ENCODE results near the gene RASIP1.

Gene RASIP1

DNA sequence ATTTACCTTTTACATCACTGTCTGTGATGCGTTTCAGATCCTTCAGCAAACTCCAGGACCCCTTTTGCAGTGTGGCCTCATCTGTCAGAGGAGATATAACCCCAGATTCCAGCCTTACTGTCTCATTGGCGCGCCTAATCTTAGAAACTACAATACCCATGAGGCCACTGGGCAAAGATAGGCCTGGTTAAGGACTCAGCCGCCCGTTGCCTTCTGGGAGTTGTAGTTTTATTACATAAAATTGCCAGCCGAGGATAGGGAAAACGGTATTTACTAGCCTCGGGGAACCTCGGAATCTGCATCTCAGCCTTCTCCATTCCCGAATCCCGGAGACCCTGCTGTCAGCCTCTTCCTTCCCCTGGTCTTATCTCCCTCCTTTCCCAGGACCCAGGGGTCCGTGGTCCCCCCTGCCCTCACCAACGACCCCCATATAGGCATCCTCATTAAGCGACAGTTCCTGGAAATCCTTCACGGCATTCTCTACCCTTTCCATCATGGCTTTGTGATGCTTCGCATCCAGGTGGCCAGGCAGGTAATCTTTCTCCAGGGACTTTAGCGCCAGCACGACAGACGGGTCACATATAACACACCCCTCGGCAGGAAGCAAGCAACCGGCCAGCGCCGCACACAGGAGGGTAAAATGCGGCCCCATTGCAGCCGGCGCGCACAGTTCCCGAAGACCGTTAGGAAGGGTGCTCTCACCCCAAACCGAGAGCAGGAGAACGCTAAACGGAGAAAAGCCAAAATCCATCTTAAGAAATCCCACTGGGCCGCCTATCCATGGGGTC lies 5.0 kb upstream of the RASIP1 start:
- H3K27ac ChIP-seq = no peak overlapping the region
- TF ChIP-seq ZFX (IDR thresholded peaks at IDR 0.05) = no peak
- TF ChIP-seq, protein P1, sequence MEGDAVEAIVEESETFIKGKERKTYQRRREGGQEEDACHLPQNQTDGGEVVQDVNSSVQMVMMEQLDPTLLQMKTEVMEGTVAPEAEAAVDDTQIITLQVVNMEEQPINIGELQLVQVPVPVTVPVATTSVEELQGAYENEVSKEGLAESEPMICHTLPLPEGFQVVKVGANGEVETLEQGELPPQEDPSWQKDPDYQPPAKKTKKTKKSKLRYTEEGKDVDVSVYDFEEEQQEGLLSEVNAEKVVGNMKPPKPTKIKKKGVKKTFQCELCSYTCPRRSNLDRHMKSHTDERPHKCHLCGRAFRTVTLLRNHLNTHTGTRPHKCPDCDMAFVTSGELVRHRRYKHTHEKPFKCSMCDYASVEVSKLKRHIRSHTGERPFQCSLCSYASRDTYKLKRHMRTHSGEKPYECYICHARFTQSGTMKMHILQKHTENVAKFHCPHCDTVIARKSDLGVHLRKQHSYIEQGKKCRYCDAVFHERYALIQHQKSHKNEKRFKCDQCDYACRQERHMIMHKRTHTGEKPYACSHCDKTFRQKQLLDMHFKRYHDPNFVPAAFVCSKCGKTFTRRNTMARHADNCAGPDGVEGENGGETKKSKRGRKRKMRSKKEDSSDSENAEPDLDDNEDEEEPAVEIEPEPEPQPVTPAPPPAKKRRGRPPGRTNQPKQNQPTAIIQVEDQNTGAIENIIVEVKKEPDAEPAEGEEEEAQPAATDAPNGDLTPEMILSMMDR (conservative IDR thresholded peaks at IDR 0.05) = no peak

DNA sequence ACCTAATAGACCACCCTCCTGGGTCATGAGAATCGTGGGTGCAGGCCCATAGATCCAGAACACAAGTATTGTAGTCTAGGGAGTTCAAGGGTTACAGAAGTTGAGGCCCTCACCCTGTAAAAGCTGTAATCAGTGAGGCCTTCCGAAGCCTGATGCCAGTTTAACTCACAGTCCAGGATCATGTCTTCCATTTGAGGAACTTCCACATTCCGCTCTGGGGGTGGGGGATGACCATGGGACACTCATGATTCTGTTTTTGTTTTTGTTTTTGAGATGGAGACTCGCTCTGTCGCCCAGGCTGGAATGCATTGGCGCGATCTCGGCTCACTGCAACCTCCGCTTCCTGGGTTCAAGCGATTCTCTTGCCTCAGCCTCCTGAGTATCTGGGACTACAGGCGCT lies 1.7 kb upstream of the RASIP1 start:
- H3K27ac ChIP-seq = no peak overlapping the region
- TF ChIP-seq, protein P1 (conservative IDR thresholded peaks at IDR 0.05) = no peak
- TF ChIP-seq ZFX (IDR thresholded peaks at IDR 0.05) = no peak

DNA sequence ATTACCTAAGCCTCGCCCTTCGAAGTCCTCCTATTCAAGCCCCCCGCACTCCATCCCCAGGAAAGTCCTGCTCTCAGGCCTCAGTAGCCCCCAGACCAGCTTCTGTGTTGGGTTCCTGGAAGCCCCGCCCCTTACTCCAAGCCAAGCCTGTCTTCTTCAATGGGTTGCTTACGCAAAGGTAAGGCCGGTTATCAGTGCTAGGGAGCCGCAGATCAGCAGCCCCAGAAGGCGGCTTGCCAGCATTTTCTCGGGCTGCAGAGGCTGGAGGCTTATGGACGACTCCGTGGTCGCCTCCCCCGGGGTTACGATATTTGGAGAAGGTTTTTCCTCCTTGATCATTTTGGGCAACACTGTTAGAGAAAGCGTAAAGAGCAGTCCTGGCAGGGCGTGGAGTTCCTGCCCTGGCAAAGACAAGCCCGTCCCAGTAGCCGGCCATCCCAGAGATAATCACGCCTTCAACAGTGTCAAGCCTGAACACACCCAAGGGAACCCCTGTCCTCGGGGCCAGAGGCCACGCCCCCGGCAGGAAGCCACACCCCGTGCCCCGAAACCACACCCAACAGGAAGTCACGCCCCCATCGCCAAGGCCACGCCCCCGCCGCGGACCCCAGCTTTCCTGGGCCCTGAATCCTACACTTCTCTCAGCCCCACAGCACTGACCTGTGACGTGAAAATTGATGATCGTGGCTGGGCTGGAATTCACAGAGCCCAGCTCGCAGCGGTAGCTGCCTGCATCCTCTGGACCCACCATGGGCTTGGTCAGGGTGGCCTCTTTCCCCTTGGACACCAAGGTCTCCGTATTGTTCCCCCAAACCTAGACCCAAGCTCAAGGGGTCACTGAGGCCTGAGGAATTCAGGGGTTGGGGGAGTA lies 954 bp upstream of the RASIP1 start:
- no peak for TF ChIP-seq ZFX (IDR thresholded peaks at IDR 0.05)
- TF ChIP-seq, protein P1 (conservative IDR thresholded peaks at IDR 0.05) = no peak
- no peak overlapping the region for H3K27ac ChIP-seq

DNA sequence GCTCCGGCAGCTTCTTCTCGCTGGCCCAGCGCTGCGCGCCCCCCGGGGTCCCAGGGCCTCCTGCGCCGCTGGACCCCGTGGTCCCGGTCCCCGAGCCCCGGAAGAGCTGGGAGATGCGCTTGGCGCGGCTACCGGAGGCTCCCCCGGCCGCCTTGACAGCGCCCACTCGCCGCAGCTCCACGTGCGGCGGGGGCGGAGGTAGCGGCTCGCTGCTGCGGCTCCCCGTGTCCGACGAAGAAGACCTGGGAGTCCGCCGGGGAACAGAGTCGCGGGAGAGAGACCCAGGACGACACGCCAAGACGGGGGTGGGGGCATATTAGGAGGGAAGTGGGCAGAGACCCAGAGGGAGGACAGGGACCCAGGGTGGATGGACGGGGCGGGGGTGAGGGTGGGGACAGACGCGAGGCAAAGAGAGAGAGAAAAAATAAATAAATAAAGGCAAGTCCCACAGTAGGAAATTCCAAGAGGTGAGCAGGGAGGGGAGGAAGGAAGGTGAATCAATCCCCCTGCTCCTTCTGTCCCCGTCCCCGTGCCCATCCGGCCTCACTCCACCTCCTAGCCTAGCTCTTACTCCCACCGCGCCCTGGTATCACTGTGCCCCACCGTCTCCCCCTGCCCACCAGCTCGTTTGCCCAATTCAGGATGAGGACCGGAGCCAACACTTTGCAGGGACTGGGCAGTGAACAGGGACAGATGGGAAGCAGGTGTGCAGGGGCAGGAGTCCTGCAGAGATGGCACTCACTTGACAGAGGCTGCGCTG lies 826 bp downstream of the RASIP1 start:
- H3K27ac ChIP-seq = peak overlapping the region; percentile 81
- no peak for TF ChIP-seq ZFX (IDR thresholded peaks at IDR 0.05)
- TF ChIP-seq, protein P1 (conservative IDR thresholded peaks at IDR 0.05) = no peak

DNA sequence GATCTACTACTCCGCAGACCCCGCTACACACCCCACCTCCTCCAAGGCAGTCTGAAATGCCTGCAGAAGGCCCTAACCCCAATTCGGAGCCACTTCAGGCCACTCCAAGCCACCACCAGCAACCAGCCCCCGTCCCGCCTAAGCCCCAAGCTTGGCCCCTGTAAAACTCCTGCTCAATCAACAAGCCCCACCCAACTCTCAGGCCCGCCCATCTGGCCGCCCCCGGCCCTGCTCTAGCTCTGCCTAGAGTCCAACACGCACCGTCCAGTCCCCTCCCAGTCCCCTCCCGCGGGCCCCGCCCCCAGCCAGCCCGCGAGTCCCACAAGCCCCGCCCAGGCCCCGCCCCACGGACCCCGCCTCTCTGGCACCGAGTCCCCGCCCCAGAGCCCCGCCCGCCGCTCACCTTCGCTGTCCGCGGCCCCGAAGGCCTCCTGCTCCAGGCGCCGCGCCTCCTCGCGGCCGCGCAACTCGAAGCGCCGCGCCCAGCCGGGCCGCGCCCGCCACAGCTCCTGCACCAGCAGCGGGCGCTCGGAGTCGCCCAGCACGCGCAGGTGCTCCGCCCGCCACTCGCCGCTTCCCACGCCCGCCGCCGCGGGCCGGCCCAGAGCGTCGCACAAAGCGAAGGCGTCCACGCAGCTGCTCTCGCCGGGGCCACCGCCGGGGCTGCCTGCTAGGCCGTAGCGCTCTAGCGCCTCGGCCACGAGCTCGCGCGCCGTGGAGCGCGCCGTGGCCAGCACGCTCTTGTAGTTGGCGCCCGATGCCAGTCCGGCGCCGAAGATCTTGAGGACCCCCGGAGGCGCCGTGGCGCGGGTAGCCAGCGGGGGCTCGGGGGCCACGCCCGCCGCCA lies 1.6 kb downstream of the RASIP1 start:
- TF ChIP-seq ZFX (IDR thresholded peaks at IDR 0.05) = peak; percentile 42; the same call in 1 of the 2 replicates
- TF ChIP-seq, protein P1 (conservative IDR thresholded peaks at IDR 0.05) = peak; percentile 67
- peak overlapping the region; percentile 81 for H3K27ac ChIP-seq

DNA sequence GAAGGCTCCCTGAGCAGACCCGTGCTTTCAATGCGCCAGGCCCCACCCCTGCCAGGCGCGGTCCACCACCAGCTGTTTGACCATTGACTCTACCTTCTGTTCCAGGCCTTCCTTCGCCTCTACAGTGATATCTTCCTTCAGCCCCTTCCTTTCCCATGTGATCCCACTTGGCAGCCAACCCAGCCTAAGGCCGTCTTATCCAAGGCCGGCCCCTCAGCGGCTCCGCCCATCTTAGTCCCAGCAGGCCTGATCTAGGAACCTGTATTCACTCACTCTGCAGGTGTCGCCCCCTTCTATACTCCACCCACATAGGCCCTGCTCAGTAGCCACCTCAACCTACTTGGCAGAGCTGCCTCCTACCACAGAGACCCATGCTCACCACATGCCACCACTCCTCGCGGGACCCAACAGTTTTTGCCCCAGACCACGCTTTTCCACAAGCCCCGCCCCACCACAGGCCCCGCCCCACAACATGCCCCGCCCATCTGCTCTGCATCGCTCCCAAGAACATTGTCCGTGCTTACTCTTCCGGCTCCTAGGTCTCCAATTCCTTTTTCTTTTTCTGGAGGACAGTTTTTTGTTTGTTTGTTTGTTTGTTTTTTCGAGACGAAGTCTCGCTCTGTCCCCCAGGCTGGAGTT lies 2.9 kb downstream of the RASIP1 start:
- no peak overlapping the region for H3K27ac ChIP-seq
- no peak for TF ChIP-seq ZFX (IDR thresholded peaks at IDR 0.05)
- TF ChIP-seq, protein P1 (conservative IDR thresholded peaks at IDR 0.05) = no peak

All from C4-2B (cell line).